NCI-H2227 (cell line): ENCODE measurements around the gene IGF2BP3.
"Not testable (repeated sequence)": the region's sequence is repeated elsewhere in the genome, so short reads cannot be mapped to it uniquely, and the experiment has no call there.

Experiments
- DNase-seq: peaks from one replicate; lab custom pipeline; 2025; ENCODE audit not compliant: unreplicated experiment; lab: John Stamatoyannopoulos, UW

The IGF2BP3 gene

GRCh38 chr7:23343806-23344475, 126.3 kb downstream of the IGF2BP3 start:
- no peak for DNase-seq

- no peak for DNase-seq
These were observed 127.2 kb downstream of the IGF2BP3 start for GRCh38 chr7:23343102-23343501.

GRCh38 chr7:23341846-23342598, 128.3 kb downstream of the IGF2BP3 start:
- no peak for DNase-seq

- no peak for DNase-seq
These were observed 131.4 kb downstream of the IGF2BP3 start for GRCh38 chr7:23338863-23339262.

- DNase-seq: no peak
These were observed 131.9 kb downstream of the IGF2BP3 start for GRCh38 chr7:23338439-23338838.

GRCh38 chr7:23337374-23337773, 132.9 kb downstream of the IGF2BP3 start:
- DNase-seq: no peak

DNA sequence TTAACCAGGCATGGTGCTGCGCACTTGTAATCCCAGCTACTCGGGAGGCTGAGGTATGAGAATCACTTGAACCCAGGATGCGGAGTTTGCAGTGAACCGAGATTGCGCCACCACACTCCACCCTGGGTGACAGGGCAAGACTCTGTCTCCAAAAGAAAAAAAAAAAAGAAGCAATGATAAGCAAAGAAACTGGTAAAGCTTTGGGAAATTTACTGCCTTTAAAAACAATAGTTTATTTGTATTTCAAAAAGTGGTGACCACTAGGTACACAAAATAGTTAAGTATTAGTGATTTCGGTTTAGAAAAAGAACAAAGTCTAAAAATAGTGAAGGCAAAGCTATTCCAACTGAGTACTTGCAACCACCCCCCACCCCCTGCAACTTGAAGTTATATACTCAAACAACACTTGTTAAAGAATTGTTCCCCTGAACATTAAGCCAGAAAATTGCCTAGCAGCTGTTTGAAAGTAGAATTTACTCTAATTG, 133.4 kb downstream of the IGF2BP3 start:
- no peak for DNase-seq

- DNase-seq: no peak
These were observed 134.2 kb downstream of the IGF2BP3 start for GRCh38 chr7:23336086-23336485.

GRCh38 chr7:23335621-23336020, 134.7 kb downstream of the IGF2BP3 start:
- no peak for DNase-seq

- DNase-seq: no peak
These were observed 135.2 kb downstream of the IGF2BP3 start for GRCh38 chr7:23335136-23335535.

DNA sequence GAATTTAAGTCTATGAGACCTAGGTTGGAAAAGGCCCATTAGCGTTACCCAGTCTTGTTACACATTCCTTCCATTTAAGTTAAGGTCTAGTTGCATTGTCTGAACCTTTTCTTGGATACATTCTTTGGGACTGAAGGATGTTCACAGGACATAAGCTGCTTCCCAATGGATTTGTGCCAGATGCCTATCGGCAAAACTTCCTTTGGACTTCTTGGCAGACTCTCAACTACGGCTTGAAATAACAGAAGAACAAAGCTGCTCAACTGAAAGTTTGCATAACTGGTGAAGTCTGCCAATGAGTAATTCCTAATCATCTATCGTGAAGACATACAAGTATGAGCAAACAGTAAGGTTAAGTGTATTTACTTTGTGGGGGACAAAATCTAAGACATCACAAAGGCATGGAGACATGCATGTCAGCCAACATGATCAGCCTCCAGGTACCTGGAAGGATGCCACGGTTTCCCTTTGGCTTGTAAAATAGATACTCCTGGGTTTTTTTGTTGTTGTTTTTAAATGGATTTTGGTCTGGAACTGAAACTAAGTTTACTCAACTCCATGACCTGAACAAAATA, 135.7 kb downstream of the IGF2BP3 start:
- DNase-seq: no peak

- no peak for DNase-seq
These were observed 136.5 kb downstream of the IGF2BP3 start for GRCh38 chr7:23333671-23334246.

- DNase-seq: no peak
These were observed 137.2 kb downstream of the IGF2BP3 start for GRCh38 chr7:23332910-23333612.

DNA sequence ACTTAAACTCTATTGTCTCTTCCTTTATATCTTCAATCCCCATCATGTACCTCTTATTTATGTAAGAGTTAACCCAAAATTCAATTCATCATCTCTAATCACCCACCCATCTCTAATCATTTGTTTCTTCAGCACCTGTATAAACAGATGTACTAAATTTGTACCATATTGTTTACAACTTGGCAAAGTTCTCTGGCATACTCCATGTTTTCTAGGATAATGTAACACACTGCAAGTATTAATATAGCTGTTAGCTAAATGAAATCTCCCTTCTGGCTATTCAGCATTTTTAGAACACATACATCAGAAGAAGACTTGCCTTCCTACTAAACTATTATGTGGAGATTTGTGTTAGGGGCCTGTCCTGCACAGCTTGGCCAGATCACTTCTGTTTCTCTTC, 138.1 kb downstream of the IGF2BP3 start:
- no peak for DNase-seq

DNA sequence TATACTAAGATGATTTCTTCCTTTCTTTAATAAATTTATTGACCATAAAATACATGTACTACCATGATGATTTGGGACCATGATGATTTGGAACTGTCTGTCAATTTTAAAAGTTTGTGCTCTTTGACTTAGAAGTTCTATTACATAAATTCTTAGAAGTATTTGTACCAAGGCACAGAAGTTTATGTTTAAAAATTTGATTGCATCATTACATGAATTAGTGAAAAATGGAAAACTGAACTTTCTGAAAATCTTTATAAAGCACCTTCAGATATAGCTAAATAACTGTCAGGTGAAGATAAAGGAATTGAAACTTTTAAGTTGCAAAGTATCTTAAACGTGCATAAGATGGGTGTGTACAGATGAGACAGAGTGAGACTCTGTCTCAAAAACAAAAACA, 139.2 kb downstream of the IGF2BP3 start:
- DNase-seq: no peak

- DNase-seq: no peak
These were observed 154.9 kb downstream of the IGF2BP3 start for GRCh38 chr7:23315366-23315765.

GRCh38 chr7:23312141-23312540, 158.2 kb downstream of the IGF2BP3 start:
- DNase-seq: not testable (repeated sequence)

GRCh38 chr7:23308754-23309153, 161.5 kb downstream of the IGF2BP3 start:
- DNase-seq: no peak

GRCh38 chr7:23306936-23307521, 163.3 kb downstream of the IGF2BP3 start:
- DNase-seq: no peak

DNA sequence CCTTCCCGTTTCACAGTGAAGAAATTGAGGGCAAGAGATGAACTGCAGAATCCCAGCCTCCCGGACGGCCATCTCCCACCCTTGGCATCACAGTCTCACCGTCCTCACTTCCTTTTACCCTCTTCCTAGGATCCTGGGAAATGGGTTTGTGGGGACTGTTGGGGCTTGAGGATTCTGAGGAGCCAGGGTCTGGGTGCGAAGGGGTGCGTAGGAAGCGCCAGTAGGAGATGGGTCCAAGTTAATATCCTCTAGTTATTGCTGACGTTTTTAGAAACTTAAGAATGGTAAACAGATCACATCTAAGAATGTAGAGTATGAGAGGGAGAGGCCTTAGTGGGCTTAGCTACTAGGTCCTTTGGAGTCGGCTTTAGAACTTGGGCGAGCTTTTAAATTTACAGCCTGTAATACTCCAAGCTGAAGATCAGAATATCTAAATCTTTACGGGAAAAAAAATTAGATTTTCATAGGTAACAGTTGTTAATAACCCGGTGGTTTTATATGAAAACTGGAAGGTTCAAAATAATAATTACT, 170.5 kb downstream of the IGF2BP3 start:
- DNase-seq: no peak
